GM19193 (cell line): Measurements from ENCODE around the gene SPDYA.

Source experiments
- POLR2A ChIP-seq: IDR thresholded peaks from 4 replicates; pipeline ENCODE4 v1.6.1; 2011; ENCODE audit not compliant: insufficient read depth, insufficient read length; ENCODE audit errors: extremely low read depth

Gene SPDYA

DNA sequence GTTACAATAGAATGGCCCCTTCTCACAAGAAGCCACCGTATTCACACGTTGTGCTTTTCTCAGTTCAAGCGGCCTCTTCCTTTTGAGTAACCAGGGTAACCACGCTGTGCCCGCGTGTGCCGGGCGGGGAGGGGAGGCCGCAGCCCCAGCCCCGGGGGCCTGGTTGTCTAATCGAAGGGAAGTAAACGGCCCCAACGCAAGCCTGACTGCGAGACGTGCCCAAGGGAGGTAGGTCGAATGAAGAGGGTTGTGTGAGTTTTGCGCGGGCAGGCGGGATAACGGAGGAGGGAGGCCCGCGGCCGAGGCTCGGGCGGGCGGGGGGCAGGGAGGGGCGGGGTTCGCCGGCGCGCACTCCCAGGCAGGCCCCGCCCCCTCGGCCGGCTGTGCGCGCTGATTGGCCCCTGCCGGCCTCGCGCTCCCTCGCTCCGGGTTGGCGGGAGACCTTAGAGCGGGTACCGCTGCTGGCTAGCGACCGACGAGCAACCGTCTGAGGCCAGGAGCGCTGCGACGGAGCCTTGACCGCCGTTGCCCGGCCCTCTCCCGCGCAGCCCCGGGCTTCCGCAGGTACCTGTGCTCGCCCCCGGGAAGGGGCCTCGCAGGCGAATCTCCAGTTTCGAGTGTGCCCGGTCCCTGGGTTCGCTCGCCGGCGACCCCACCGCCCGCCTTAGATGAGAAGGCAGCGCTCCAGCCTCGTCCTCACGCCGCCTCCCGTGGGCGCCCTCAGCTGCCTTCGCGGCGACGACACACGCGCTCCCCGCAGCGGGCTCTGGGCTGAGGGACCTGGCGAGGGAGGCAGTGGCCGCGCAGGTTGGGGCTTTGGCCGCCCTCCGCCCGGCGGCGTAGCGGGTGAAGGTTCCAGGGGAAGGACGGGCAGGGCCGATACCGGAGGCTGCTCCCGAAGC lies at the start of gene SPDYA:
Gene SPDYA, plus strand, starts transcription at position 451 of the 902 bp plus-strand sequence. CDS start 5,181 bp downstream, outside the sequence.
- TF ChIP-seq POLR2A: no peak

DNA sequence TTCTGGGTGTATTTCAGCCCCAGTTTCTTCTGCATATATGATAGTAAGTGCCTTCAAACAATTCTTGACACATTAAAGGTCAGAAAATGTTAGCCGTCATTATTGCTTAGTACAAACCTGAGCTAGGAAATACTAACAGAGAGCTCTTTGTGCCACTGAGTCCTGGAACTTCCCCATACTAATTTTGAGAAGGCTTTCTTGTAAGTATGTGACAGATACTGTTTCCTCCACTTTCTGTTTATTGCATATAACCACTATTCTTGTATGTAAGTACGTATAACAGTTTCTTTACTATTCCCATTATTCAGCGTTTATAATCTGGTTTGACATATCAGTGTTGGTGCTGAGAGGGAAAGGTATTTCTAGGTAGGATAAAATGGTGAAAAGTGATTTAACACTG lies 49.2 kb upstream of the SPDYA start:
- no peak for TF ChIP-seq POLR2A

DNA sequence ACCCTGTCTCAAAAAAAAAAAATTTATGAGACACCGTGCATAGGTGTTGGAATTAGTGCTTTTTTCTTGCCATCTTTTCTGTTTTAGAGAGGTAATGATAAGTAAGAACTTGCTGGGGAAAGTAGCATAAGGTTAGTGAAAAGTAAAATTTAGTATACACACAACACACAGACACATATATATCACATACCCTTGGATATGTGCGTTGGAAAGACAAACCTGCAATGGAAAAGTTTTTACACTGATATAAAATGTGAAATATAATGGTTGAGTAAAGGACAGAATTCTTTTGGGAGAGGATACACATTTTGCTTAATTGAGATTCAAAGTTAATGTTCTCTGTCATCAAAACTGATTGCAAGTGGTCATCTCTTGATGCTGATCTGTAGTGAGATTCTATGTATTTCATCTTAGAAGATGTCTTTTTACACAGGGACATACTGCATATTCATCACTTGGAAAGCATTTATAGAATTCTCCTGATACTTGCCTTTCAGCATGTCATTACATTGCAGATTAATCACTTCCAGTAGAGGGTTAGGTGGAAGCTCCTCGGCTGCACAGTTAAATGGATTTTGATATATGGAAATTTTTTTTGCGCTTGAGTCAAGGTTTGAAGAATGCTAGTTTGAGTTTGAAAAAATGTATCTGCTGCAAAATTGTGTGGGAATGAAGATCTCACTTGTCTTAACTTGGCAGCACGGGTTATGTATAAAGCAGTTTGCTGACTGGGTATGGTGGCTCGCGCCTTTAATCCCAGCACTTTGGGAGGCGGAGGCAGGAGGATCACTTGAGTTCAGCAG lies 45.5 kb upstream of the SPDYA start:
- no peak for TF ChIP-seq POLR2A

DNA sequence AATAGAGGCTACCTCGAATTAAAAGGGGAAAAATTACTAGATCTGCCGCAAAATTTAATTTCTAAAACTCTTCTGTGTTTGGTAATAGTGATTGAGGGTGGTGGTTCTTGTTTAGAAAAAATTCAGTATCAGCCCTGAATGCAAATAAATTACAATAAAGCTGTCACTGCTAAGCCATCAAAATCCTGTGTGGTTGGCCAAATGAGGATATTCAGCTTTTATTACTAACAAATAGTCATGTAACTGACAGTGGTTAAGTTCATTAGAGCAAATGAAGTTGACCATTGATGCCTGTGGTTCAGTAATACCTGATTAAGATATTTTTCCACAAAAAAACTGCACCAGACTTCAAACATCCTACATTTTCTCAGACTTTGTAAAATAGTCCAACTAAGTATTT lies 44.6 kb upstream of the SPDYA start:
- no peak for TF ChIP-seq POLR2A

DNA sequence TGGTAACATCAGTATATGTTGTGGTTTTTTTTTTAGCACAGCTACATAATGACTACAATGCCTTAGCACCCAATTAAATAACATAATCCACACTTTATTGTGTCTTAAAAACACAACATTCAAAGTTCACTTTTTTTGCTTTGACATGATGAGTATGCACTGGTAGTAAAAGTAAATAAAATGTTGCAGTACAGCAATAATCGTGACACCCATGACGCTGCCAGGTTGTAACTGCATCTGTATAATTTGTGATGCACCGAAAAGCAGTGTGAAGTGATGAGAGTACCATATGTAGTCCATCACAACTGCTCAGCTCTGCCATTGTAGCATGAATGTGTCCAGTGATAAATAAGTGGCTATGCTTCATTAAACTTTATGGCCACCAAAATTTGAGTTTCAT lies 43.3 kb upstream of the SPDYA start:
- TF ChIP-seq POLR2A: no peak

DNA sequence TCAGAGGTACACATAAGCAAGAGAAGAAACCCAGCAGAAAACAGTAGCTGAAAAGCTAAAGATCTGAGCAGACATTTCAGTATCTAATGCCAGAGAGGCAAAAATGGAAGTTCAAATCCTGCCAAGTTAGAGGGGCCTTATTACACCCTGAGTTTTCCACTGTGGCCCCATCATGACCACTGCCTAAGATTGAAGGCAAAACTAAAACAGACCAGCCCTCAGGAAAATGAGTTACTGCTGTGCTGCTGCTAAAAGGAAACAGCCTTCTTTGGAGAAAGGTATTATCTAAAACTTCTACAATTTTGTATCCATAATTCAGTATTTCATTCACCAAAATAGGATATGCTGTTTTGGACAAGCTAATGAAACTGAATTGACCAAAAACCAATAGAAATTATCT lies 42.2 kb upstream of the SPDYA start:
- TF ChIP-seq POLR2A: no peak

DNA sequence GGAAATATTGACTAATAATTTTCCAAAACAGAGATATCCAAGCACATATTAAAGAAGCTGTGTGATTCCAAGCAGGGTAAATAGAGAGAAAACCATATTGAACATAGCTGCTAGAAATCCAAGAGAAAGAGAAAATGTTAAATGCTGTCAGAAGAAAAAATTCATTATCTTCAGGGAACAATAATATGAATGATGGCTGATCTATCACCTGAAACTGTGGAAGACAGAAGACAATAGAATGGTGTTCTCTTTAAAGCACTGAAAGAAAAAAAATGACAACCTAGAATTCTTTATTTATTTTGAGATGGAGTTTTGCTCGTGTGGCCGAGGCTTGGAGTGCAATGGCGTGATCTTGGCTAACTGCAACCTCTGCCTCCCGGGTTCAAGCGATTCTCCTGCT lies 41.7 kb upstream of the SPDYA start:
- no peak for TF ChIP-seq POLR2A

DNA sequence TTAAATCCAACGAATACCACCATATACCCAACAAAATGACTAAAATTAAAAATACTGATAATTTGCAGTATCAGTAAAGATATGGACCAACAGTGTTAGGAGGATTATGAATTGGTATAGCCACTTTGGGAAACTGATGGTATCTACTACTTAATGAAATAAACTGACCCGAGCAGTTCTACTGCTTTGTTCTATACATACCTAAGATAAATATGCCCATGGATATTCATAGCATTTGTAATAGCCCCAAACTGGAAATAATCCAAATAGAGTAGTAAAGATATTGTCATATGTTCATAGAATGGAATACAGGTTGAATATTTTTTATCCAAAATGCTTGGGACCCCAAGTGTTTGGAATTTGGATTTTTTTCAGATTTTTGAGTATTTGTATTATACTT lies 38.3 kb upstream of the SPDYA start:
- TF ChIP-seq POLR2A: no peak

DNA sequence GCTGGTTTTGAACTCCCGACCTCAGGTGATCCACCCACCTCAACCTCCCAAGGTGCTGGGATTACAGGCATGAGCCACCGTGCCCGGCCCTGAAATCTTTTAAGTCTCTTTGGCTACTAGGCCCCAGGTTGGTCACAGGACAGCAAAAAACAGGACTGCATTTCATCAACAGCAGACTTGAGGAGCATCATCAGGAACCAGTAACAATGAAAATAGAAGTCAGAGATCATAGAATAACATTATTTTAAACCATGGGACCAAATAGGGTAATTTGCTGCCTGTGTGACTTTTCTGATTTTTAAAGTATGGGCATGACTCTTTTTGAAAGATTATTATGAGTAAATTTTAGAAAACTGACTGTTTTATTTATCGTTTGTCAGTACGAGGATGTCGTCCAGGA lies 34.2 kb upstream of the SPDYA start:
- TF ChIP-seq POLR2A: no peak

DNA sequence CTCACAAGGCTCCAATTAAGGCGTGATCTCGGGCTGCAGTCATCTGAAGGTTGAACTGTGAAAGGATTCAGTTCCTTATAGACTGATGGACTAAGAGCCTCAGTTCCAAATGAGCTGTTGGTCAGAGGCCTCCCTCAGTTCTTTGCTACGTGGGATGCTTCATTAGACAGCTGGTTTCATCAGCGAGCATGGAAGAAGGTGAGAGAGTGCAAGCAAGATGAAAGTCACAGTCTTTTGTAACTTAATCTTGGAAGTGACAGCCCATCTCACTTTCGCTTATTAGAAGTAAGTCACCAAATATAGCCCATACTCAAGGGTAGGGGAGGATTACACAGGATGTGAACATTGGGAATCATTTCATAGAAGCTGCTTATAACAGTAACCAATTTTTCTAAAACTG lies 32.2 kb upstream of the SPDYA start:
- TF ChIP-seq POLR2A: no peak

DNA sequence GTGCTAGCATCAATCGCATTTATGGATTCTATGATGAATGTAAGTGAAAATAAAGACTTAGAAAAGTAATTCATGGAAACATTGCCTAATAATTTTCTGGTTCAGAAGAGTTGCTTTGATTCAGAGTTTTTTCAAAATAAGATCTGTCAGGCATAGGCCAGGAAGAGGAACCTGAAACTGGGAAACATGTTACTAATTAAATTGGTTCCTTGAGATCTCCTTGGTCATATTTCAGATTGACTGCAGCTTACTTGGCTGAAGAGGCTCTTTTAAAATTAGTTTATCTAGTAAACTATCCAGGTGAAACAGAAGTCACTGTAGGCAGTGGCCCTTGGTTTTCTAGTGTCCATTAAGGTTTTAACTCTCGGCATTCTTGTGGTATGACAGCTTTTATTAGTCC lies 31.6 kb upstream of the SPDYA start:
- TF ChIP-seq POLR2A: no peak

DNA sequence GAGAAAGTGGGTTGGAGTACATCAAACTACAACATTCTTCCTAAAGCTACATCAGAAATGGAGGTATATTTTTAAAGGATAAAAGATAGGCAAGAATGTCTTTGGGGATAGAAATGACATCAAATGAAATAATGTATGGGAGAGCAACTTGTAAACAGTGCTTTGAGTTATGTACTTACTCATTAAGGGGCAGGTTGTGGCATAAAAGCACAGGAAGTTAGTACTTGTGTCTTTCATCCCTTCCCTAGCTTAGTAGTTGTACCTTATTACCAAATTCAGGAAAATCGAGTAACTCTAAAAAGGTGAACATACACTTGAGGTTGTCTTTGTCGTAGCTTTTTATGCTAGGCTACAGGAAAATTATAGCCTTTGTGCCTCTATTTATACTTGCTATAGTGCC lies 30.1 kb upstream of the SPDYA start:
- TF ChIP-seq POLR2A: no peak

DNA sequence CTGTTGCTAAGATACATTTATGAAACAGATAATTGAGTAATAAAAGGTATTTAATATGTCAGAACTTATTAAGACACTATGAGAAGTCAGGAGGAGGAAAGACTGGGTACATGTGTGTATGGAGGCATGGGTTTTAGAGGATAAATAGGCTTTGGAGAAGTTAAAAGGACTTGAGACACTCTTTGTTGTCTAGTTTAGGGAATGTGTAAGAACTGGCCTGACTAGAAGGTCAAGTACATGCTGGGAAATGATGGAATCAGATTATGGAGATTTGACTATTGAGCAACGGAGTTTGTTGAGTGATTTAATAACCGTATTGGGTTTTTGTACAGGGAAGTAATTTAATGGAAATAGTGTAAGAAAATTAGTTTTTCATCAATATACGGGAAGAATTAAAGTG lies 28.2 kb upstream of the SPDYA start:
- no peak for TF ChIP-seq POLR2A

DNA sequence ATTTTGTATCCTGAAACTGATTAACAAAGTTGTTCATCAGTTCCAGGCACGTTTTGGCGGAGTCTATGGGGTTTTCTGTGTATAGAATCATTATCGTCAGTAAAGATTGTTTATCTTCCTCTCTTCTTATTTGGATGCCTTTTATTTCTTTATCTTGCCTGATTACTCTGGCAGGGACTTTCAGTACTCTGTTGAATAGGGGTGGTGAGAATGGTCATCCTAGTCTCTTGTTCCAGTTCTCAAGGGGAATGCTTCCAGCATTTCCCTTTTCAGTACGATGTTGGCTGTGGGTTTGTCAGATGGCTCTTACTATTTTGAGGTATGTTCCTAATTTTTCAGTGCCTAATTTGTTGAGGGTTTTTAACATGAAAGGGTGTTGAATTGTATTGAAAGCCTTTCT lies 14.0 kb upstream of the SPDYA start:
- no peak for TF ChIP-seq POLR2A

DNA sequence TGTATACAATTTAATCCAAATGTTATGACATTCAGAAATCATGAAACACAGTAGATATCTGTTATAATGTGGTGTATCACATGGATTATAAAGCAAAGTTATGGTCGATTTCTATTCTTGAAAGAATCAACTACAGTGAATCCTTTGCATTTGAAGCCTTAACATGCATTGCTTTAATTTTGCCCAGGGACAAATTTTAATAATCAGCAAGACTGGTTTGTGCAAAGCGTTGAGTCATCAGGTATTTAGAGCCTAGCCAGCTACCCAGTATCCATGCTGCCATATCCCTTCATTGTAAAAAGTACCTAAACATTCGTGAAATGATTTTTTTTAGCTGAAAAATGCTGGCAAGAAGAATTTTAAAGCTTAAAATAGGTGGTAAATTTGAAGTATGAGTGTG lies 8.9 kb upstream of the SPDYA start:
- no peak for TF ChIP-seq POLR2A

DNA sequence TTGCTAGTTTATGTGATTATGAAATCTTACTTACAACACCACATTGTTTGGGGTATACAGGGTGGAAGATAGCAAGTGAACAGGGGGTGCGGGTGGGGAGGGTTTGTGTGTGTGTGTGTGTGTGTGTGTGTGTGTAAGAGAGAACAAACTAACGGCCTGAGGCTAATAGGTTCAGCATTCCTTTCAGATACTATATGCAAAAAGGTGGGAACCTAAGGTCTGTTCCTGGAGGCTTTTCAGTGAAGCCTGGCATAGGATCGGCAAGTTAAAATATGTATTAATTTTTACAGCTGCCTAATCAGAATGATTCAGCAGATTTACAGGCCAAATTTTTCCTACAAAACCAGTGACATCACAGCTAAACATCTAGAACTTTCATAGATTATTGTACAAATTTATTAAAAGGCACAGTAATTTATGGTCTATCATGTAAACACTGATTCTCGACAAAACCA lies 7.6 kb upstream of the SPDYA start:
- TF ChIP-seq POLR2A: no peak
